Suprapubic skin (tissue), 4 donors: ENCODE results near the gene WNK2. TPM values are rescaled to one million over a fixed set of nuclear protein-coding genes. Genes with fewer than 3 reads are reported as not detected.
A peak's percentile ranks its signal among the peaks of the same experiment; 100 is the strongest.
"Not testable (repeated sequence)": the region's sequence is repeated elsewhere in the genome, so short reads cannot be mapped to it uniquely, and the experiment has no call there.

ENCODE experiments used
- DNase-seq, 2 donors: peaks; one replicate each; pipeline ENCODE4 v3.0.0-alpha.2; 2019; ENCODE audit warnings: low spot score in 2 of 2
- H3K27ac ChIP-seq: fragments of 200-600 bp; sonication (generic); one replicate; pipeline ENCODE4 v1.5.1; 2019
- H3K27me3 ChIP-seq: fragments of 200-600 bp; sonication (generic); one replicate; pipeline ENCODE4 v1.5.1; 2019
- H3K36me3 ChIP-seq: fragments of 200-600 bp; sonication (generic); one replicate; pipeline ENCODE4 v1.5.1; 2019
- H3K4me1 ChIP-seq: fragments of 200-600 bp; sonication (generic); one replicate; pipeline ENCODE4 v1.5.1; 2019
- H3K4me3 ChIP-seq: fragments of 200-600 bp; sonication (generic); one replicate; pipeline ENCODE4 v1.5.1; 2019; ENCODE audit warnings: mild to moderate bottlenecking
- H3K9me3 ChIP-seq: fragments of 200-600 bp; sonication (generic); one replicate; pipeline ENCODE4 v1.5.1; 2019
- EP300 ChIP-seq: sonication (generic); formaldehyde crosslinking; IDR thresholded peaks from one replicate; pipeline ENCODE4 v1.6.1; 2017; ENCODE audit warnings: antibody characterized with exemption
- POLR2A ChIP-seq, 2 donors: fragments of 450-650 bp; IDR thresholded peaks; one replicate each; pipeline ENCODE4 v1.6.1; 2017; ENCODE audit warnings: antibody characterized with exemption in 2 of 2, mild to moderate bottlenecking in 2 of 2, moderate library complexity in 2 of 2
- POLR2AphosphoS5 ChIP-seq, 3 donors: sonication (generic); formaldehyde crosslinking; IDR thresholded peaks; one replicate each; pipeline ENCODE4 v1.6.1; 2017; ENCODE audit warnings: antibody characterized with exemption in 3 of 3
- WGBS: methylation state at CpG from one replicate; pipeline ENCODE4 v1.1.5; 2018; 5-methylcytosine and 5-hydroxymethylcytosine counted together
- total RNA-seq, 4 donors: library from RNA; depleted of rRNA; stranded (reverse); fragments of >200 nt; gene quantifications; one replicate each; pipeline ENCODE4 v1.1.0, GENCODE V29; 2016
- TF ChIP-seq, protein P1 (sequence below), 2 donors: fragments of 200-600 bp in 1 of 2; fragments of 450-650 bp in 1 of 2; sonication (generic) in 1 of 2; IDR thresholded peaks; one replicate each; pipeline ENCODE4 v1.5.1; 2016 to 2019; ENCODE audit warnings: antibody characterized with exemption in 2 of 2, mild to moderate bottlenecking in 1 of 2, moderate library complexity in 1 of 2

WNK2 gene
- total RNA-seq, 4 donors from 2014 or later = 39.5 to 93.7 (median 45.3) TPM

DNA sequence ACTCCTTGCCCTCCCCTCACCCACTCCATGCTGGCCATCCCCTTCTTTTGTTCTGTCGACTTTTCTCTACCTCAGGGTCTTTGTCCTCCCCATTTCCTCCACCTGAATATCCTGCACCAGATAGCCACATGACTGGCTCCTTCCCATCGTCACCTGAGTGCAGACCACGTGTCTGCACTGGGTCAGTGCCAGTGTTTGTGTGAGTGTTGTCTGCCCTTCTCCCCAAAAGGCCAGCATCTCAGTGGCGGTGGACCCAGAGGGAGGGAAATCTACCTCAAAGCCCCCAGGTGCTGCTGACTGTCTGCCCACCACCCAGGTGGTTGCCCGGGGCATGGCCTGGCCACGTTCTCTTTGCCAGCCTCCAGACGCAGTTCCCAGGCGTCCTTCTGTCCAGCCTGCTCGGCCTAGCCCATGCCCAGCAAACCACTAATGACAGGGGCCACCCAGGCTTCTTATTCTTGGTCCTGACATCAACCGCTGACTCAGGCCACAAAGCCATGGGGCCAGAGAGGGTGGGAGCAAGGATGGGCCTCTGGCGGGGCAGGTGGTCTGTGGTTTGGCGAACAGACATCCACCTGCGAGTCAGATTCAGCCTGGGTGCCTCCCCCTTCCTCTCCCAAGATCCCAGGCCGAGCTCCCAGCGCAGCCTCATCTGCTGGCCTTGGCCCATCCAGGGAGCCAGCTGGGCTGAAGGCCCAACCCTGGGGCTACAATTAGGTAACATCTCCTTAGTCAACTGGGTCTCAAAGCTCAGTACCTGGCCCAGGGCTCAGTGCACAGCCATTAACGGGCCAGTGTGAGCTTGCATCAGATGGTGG, 44.4 kb upstream of the WNK2 start:
- WGBS = 64% methylated on average over 15 of the region's 16 CpGs
- H3K27ac ChIP-seq = no peak overlapping the region
- H3K4me3 ChIP-seq = no peak overlapping the region
- peaks cover 72% of the 10 kb centered on the region for H3K4me1 ChIP-seq
- H3K36me3 ChIP-seq = no peaks in the 10 kb centered on the region
- TF ChIP-seq POLR2A (IDR thresholded peaks at IDR 0.05) (no peak), EP300 (no peak), POLR2AphosphoS5 (IDR thresholded peaks at IDR 0.05) (no peak)
- TF ChIP-seq, protein P1, sequence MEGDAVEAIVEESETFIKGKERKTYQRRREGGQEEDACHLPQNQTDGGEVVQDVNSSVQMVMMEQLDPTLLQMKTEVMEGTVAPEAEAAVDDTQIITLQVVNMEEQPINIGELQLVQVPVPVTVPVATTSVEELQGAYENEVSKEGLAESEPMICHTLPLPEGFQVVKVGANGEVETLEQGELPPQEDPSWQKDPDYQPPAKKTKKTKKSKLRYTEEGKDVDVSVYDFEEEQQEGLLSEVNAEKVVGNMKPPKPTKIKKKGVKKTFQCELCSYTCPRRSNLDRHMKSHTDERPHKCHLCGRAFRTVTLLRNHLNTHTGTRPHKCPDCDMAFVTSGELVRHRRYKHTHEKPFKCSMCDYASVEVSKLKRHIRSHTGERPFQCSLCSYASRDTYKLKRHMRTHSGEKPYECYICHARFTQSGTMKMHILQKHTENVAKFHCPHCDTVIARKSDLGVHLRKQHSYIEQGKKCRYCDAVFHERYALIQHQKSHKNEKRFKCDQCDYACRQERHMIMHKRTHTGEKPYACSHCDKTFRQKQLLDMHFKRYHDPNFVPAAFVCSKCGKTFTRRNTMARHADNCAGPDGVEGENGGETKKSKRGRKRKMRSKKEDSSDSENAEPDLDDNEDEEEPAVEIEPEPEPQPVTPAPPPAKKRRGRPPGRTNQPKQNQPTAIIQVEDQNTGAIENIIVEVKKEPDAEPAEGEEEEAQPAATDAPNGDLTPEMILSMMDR (IDR thresholded peaks at IDR 0.05) = no peak
- no peaks in the 10 kb centered on the region for H3K9me3 ChIP-seq
- DNase-seq = peak in 1 of 2 donors; percentile 75
- no peaks in the 10 kb centered on the region for H3K27me3 ChIP-seq

DNA sequence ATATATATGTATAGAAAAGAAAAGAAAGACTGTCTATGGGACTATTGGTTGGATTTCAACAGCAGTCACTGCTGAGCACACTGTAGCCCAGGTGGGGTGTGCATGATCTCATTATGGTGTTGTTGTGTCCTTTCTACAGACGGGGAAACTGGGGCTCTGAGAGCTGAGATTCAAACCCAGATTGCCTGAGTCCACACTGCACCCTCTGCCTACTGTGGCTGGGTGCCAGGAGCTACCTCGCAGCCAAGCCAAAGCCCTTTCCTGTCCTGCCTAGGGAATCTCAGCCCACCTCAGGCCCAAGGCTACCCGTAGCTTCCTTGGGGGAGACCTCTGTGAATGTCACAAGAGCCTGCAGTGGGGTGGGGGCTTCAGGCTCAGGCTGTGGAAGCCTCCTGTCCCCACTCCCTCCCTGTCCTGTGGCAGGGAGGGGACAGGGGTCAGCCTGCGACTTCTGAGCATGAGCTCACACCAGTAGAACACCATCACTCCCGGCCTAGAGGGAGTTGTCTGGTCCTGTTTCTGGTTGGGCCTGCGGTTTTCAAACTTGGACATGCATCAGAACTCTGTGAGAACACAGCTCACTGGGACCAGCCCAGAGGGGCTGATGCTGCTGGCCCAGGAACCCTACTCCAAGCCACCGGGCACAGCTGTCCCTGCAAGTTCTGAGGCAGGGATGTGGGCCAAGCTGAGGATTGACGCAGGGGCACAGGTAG, 42.0 kb upstream of the WNK2 start:
- 65% methylated on average over 4 of the region's 8 CpGs for WGBS
- H3K4me3 ChIP-seq = no peak overlapping the region
- no peak for TF ChIP-seq EP300
- no peak for TF ChIP-seq POLR2A (IDR thresholded peaks at IDR 0.05)
- TF ChIP-seq POLR2AphosphoS5 (IDR thresholded peaks at IDR 0.05) = no peak
- TF ChIP-seq, protein P1 (IDR thresholded peaks at IDR 0.05) = no peak
- peak in 1 of 2 donors; percentile 71 for DNase-seq
- peaks cover 50% of the 10 kb centered on the region for H3K4me1 ChIP-seq
- no peaks in the 10 kb centered on the region for H3K36me3 ChIP-seq
- H3K27me3 ChIP-seq = no peaks in the 10 kb centered on the region
- no peaks in the 10 kb centered on the region for H3K9me3 ChIP-seq
- H3K27ac ChIP-seq = peak overlapping the region; percentile 33

DNA sequence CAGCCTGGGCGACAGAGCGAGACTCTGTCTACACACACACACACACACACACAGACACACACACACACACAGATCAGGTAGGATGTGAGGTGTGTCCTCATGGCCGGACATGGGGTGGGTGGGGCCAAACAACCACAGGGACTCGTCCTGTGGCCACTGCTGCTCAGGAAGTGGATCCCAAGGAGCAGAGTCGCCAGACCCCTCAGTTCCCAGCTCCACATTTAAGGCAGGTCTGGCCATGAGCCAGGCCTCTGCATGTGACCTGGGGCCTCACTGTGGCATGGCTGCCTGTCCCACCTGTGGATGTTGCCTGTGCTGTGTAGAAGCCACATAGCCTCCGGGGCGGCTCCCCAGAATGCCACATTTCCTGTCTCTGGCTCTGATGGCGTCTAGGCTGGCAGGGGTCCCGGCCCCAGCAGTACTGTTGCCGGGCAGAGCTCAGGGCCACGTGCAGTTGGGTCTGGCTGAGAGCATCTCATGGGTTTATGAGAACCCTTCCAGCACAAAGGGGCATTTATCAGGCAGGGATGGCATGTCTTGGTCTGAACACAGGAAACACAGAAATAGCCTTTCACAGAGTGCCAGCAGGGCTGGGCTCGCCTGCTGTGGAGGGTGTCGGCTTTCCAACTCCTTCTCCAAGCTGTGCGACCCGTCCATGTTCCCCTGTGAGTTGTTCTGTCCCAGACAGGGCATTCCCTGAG, 40.0 kb upstream of the WNK2 start:
- DNase-seq = peak in 1 of 2 donors; percentile 79

DNA sequence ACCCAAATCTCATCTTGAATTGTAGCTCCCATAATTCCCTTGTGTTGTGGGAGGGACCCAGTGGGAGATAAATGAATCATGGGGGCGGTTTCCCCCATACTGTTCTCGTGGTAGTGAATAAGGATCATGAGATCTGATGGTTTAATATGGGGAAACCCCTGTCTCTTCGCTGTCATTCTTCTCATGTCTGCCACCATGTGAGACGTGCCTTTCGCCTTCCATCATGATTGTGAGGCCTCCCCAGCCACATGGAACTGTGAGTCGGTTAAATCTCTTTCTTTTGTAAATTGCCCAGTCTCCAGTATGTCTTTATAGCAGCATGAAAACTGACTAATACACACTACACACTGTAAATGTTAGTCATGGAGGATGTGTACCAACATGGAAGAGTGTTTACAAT, 37.2 kb upstream of the WNK2 start:
- not testable (repeated sequence) for DNase-seq, H3K27ac ChIP-seq, H3K4me3 ChIP-seq, H3K27me3 ChIP-seq, H3K36me3 ChIP-seq, H3K9me3 ChIP-seq
- WGBS = 78% methylated on average over 6 of the region's 6 CpGs
- peaks cover 22% of the 10 kb centered on the region for H3K4me1 ChIP-seq

More for the DNA sequence above, 40.0 kb upstream of the WNK2 start:
- peak overlapping the region; percentile 70 for H3K27ac ChIP-seq
- 25% methylated on average over 7 of the region's 15 CpGs for WGBS
- TF ChIP-seq POLR2AphosphoS5 (IDR thresholded peaks at IDR 0.05) (no peak), EP300 (no peak), POLR2A (IDR thresholded peaks at IDR 0.05) (no peak)
- TF ChIP-seq, protein P1 (IDR thresholded peaks at IDR 0.05) = no peak
- no peaks in the 10 kb centered on the region for H3K9me3 ChIP-seq
- no peaks in the 10 kb centered on the region for H3K36me3 ChIP-seq
- H3K4me3 ChIP-seq = no peak overlapping the region
- H3K27me3 ChIP-seq = no peaks in the 10 kb centered on the region
- peaks cover 39% of the 10 kb centered on the region for H3K4me1 ChIP-seq

DNA sequence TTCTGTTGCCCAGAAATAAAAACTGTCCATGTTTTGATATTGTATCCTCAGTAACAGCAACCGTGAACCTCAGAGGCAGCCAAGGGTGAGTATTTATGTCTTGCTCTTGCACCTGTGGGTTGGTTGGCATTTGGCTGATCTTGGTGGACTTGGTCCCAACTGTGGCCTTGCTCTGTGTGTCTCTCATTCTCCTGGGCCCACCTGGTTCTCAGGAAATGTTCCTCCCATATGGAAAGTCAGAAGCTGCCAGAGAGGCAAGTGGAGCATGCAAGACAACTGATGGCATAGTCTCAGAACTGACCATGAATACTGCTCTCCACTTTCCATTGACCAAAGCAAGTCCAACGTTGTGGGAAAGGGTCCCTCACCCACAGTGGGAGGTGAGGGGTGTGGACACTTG, 36.3 kb upstream of the WNK2 start:
- 85% methylated on average over 2 of the region's 2 CpGs for WGBS
- Histone ChIP-seq H3K9me3 (no peaks in the 10 kb centered on the region), H3K36me3 (no peaks in the 10 kb centered on the region), H3K27ac (no peak overlapping the region), H3K4me3 (no peak overlapping the region), H3K27me3 (no peaks in the 10 kb centered on the region), H3K4me1 (peaks cover 12% of the 10 kb centered on the region)
- no peak for TF ChIP-seq EP300
- no peak for TF ChIP-seq POLR2AphosphoS5 (IDR thresholded peaks at IDR 0.05)
- TF ChIP-seq, protein P1 (IDR thresholded peaks at IDR 0.05) = no peak
- no peak for TF ChIP-seq POLR2A (IDR thresholded peaks at IDR 0.05)
- no peak for DNase-seq
